Measurements from ENCODE around the gene KRT86.
"Not testable (repeated sequence)": the region's sequence is repeated elsewhere in the genome, so short reads cannot be mapped to it uniquely, and the experiment has no call there.

KRT86 gene

DNA sequence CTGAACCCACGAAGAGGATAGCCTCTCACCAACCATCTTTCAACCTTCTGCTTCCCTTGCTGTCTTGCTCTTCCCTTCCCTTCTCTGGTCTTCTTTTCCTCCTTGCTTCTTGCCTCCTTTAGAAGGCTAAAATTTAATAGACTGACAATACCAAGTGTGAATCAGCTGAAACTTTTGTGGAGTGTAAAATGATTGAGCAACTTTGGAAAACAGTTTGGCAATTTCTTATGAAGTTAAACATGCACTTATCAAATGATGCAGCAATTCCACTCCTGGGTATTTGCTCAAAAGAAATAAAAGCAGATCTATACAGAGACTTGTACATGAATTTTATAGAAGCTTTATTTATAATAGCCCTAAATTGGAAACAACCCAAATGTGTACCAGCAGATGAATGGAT, 3.3 kb upstream of the KRT86 start:
- no peak for DNase-seq

- no peak for DNase-seq
Measured at GRCh38 chr12:52275686-52276085, 1.2 kb downstream of the KRT86 start.

DNA sequence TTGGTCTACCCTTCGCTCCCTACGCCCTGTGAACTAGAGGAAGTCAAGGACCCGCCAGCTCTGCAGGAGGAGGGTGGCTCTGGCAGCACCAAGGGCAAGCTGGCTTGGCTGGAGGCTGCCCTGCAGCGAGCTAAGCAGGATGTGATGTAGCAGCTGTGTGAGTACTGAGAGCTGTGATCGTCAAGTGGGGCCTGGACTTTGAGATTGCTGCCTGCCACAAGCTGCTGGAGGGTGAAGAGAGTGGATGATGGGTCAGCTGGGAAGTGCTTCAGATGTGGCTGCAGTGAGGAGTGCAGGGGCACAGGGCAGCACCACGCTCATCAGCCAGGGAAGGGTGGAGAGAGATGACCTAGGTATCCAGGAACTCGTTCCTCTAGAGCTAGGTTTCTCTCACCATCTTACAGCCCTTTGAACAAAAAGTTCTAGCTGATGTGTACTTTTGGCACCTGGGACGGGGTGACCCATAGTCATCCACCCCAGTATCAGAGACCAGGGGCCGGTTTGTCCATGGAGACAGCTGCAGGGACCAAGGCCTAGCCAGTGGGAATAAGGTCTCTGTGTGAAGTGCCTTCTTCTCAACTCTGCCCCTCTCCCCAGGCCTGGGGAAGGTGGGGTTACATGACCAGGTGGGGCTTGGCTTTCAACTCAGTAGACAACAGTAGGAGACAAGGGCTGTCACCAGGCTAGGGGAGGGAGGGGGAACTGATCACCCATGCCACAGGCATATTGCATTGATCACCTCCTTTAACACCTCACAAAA, 3.2 kb downstream of the KRT86 start:
- DNase-seq = no peak

DNA sequence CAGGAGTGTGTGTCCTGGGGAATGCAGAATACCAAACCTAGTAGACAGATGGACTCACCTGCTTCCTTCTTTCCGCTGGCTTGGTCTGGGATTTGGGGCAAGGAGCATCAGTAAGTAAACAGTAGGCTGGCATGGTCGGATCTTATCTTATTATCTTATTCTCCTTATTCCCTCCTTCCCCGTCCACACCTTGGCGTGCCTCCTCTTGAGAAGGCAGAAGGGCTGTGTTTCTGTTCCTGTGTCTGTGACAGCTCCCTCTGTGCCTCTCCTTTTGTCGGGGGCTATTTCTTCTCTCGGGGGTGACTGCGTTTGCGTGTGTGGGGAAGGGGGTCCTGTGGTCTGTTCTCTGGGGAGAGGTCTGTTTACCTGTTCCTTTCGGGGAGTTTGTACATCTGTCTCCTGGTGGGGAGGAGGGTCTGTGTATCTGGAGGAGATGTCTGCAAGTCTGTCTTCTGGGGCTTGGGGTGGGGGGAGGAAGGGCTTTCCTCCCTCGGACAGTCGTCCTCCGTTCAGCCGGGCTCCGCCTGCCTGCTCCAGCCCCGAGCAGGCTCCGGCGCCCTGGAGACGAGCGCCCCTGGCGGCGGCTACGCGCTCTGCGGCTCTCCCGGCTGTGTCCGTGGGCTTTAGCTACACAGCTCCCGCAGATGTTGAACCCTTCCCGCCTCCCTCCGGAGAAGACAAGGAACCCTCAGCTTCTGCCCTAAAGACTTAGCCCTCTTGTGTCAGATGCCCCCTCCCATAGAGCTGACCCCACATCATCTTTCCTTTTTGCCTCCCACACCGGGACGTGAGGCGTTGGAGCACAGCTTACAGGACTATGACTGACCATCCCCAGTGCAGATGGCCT, 4.4 kb downstream of the KRT86 start:
- peak; percentile 59 for DNase-seq

DNA sequence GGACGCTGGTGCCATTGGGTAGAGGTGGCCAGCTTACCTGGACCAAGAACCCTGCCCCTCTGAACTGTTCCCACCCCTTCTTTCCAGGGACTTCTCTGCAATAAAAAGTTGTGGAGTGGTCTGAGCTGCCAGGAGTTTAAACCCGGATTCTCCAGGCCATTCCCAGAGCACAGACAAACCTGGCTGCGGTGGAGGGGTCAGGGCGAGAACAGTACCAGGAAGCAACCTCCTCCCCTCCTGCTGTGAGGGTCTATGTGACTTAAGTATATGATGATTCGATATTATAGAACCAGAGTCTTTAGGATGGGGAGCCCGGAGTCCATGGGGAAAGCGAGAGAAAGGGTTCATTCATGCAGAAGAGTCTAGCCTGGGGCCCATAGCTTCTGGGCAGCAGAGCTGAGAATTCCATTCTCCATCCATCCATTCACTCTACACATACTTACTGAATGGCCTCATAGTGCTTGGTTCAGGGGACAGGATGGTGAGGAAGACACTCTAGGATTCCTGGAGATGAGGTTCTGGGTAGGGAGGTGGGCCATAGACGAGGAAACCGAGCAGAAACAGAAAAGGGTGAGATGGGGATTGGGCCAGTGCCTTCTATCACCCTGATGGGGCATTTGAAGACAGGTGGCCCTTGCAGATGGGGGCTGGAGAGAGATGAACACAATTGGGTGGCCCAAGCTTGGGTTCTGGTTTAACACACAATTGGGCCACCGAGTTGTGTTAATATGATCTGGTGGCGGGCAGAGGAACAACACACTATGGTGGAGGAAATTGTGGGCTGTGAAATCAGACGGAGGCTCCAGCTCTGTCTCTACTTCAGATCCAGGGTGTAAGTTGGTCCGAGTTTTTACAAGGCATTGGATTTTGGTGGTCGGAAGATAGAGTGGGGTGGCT, 5.2 kb downstream of the KRT86 start:
- no peak for DNase-seq

- no peak for DNase-seq
Measured at GRCh38 chr12:52280319-52280795, 5.9 kb downstream of the KRT86 start.

GRCh38 chr12:52280796-52281560, 6.5 kb downstream of the KRT86 start:
- DNase-seq = no peak

DNA sequence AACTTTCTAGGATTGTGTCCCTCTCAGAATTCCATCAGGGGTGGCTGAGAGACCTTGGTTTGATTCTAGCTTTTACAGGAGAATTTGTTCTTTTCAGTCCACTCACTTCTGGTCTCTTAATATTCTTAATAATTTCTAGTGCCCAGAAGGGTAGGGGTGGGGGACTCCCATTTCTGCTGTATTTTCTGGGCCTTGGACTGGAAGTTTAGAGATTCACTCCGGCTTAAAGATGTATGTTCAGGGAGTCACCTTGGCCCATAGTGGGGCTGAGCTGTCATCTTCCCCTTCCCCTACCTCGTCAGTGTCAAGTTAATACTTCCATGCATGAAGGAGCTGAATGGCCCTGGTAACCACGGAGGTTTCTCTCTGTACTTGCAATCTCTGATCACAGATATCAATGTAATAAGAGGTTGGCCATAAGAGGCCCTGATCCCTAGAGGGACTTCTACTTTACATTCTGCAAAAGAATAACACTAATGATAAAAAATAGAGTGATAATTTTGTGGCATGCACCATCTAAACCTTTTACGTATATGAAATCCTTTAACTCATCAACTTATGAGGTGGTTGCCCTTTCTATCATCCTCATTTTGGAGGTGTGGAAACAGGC, 10.2 kb downstream of the KRT86 start:
- DNase-seq = no peak

- no peak for DNase-seq
Measured at GRCh38 chr12:52285172-52285745, 10.8 kb downstream of the KRT86 start.

DNA sequence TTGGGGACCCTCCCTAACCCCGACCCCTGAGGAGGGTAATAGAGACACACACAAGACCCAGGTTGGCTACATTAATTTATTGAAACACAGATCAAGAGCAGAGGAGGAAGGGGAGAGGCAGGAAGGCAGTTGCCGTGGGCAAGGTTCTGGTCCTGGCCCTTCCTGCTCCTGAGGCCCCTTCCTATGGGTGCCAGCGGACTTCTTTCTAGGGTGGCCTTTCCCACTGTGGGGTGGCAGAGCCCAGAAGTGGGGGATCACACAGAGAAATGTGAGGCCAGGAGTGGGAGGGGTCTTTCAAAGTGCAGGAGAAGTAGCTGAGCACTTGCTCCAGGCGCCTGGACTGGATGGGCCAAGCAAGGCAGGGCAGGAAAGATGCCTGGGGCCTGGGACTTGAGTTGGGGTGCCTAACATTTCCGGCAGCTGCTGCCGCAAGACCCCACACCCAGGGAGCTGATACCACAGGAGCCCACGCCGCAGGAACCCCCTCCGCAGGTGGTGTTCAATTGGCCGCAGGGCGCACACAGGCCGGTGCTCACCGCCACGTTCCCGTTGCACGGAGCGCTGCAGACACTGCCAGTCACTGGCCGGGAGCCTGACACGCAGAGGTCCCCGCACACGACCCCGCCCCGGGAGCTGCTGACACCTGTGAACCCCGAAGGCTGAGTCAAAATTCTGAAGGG, 11.5 kb downstream of the KRT86 start:
- DNase-seq = no peak

DNA sequence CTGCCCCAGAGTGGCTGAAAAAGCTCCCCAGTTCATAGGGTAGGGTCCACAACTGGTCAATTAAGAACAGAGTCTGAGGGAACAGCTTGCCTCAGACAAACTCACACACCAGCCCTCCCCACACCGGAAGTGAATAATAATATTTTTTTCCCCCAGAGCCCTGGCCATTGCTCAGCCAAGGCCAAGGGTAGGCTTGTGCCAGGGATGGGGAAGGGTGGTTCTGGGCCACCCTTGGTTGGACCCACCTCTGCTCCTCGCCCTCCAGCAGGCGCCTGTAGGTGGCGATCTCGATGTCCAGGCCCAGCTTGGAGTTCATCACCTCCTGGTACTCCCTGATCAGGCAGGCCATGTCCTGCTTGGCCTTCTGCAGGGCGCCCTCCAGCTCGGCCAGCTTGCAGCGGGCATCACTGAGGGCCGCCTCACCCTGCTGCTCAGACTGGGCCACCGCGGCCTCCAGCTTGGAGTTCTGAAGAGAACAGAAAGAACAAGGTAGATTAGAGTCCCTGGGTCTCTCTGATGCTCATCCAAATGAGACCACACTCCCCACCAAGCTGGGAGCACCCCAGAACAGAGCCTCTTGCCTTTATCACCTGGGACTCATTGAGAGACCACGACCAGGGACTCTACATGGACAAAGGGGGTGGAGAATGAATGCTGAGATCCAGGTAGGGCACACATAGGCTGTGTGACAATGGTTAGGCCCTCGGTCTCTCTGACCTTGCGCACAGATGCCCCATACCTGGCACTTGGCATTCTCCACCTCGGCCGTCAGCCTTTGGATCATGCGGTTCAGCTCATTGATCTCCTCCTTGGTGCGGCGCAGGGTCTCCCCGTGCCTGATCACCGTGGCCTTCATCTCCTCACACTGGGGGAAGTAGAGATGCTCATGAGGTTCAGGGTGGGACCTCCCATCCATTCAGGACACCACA, 12.7 kb downstream of the KRT86 start:
- DNase-seq = not testable (repeated sequence)

DNA sequence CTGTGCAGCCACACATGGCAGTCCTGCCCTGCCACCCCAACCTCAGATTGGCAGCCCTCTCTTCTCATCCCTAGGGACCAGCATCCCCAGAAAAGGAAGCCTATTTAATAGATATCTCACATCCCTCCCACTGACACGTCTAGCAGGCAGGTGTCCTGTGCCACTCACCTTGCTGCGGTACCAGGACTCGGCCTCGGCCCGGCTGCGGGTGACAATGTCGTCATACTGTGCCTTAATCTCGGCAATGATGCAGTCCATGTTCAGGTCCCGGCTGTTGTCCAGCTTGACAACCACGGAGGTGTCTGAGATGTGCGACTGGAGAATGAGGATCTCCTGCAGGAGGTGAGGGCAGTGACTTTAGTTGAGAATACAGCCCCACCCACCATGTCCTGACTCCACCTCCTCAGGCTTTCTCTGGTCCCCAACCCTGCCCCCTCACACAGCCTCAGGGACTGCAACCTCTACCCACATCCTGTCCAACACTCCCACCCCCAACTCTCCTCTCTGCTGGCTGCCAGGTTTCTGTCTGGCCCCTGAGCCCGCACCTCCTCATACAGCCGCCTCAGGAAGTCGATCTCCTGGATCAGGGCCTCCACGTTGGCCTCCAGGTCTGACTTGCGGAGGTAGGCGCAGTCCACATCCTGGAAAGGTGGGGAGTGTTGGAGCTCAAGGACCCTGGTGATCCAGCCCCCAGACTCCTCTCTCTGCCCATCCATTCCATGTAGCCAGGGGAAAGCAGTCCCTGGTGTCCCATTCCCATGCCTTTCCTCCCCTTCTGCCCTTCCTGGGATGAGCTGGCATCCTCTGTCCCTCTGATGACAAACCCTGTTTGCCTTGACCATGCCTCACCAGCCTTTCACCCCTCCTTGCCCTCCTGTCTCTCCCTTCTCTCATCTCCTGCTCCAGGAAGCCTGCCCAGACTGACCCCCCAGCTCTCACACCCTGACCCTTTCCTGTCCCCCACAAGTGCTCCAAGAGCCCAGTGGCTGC, 13.7 kb downstream of the KRT86 start:
- not testable (repeated sequence) for DNase-seq

- DNase-seq = not testable (repeated sequence)
Measured at GRCh38 chr12:52290483-52291134, 16.2 kb downstream of the KRT86 start.

DNA sequence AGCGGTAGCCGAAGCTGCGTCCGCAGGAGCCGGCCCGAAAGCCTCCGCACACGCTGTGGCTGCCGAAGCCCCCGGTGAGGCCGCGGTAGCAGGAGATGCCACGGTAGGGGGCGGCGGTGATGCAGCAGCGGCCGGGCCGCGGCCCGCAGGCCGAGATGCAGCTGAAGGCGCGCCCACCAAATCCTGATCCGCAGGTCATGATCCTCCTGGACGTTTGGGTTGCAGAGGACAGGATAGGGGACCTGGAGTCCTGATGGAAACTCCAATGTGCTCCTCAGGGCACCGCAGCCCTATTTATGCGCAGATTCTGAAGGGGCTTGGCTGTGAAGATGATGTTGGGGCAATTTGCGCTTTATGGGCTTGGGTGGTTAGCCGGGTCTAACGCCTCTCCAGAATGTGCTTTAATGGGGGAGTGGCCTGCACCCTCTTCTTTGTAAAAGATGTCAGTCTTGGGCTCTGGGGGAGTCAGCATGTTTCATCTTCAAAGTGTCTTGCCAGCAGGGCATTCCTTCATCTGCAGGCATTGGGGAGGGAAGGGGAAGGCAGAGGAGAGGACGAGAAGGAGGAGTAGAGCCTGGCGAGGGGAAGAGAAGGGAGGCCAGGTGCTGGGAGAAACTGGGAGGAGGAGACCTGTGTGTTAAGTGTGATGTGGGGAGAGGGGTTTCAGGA, 17.0 kb downstream of the KRT86 start, which contains the start of gene KRT81:
Gene KRT81, minus strand, starts transcription at position 268 of the 669 bp plus-strand sequence. Its CDS starts 69 bp downstream, at position 199.
- no peak for DNase-seq

DNA sequence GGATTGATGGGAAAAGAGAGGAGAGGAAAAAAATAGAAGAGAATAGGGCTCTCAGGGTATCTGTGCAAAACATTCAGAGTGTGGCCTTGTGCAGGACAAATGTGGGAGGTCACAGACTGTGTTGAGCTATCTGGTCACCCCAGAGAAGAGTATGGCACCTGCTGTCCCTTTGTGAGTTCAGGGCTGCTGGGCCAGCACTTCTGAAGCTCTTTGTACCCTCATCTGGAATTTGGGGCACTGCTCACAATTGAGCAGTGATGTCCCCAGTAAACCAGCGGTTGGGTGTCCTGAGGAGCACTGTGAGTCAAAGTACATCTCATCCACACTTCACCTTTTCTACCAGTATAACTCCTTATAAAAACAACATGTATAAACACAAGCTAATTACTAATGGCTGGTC, 19.5 kb downstream of the KRT86 start:
- DNase-seq = no peak

DNA sequence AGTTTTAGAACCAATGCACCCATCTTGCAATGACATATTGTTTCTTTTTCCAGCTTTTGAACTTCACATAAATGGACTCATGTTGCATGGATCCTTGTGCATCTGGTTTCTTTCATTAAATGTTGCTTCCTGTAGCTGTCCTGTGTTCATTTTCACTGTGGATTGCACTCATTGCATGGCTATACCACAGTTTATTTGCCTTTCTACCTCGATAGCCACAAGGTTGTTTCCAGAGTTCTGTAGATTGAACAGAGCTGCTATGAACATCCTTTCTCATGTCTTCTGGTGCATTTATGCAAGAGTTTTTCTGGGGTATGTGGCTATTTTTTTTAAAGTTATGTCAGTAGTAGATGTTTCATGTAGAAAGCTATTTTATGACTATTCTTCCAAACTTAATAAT, 20.4 kb downstream of the KRT86 start:
- no peak for DNase-seq

GRCh38 chr12:52295663-52296062, 21.2 kb downstream of the KRT86 start:
- no peak for DNase-seq
